Kidney epithelial cell (primary cell): ENCODE measurements around the gene UBFD1. TPM values are rescaled to one million over a fixed set of nuclear protein-coding genes. Genes with fewer than 3 reads are reported as not detected.
"Not testable (repeated sequence)": the region's sequence is repeated elsewhere in the genome, so short reads cannot be mapped to it uniquely, and the experiment has no call there.

Experiments
- DNase-seq: peaks from one replicate; pipeline ENCODE4 v3.0.0-alpha.2; 2010; ENCODE audit warnings: low read depth
- H3K27me3 ChIP-seq: 2 replicates; pipeline ENCODE4 v1.6.0; 2011; ENCODE audit warnings: low read length; ENCODE audit not compliant: control insufficient read depth, insufficient read depth
- H3K36me3 ChIP-seq: 2 replicates; pipeline ENCODE4 v1.5.1; 2011; ENCODE audit warnings: low read length; ENCODE audit not compliant: control insufficient read depth, insufficient read depth
- H3K4me3 ChIP-seq: 2 replicates; pipeline ENCODE4 v1.5.1; 2011; ENCODE audit warnings: low read depth, mild to moderate bottlenecking, control low read depth, low read length
- total RNA-seq: library from RNA; depleted of rRNA; stranded (reverse); fragments of >200 nt; gene quantifications from 2 replicates; pipeline ENCODE4 v1.2.3, GENCODE V29; 2015
- TF ChIP-seq, protein P1 (sequence below): IDR thresholded peaks from 2 replicates; pipeline ENCODE4 v1.5.1; 2011; ENCODE audit warnings: mild to moderate bottlenecking, moderate library complexity, low read length, control low read depth, inconsistent platforms; ENCODE audit not compliant: insufficient read depth, poor library complexity, severe bottlenecking

Gene UBFD1, protein sequence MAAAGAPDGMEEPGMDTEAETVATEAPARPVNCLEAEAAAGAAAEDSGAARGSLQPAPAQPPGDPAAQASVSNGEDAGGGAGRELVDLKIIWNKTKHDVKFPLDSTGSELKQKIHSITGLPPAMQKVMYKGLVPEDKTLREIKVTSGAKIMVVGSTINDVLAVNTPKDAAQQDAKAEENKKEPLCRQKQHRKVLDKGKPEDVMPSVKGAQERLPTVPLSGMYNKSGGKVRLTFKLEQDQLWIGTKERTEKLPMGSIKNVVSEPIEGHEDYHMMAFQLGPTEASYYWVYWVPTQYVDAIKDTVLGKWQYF
- total RNA-seq = 135 and 170 TPM in 2 replicates

- no peaks in the 10 kb centered on the region for H3K27me3 ChIP-seq
- DNase-seq = peak; percentile 88
- H3K4me3 ChIP-seq = peak within 1 kb of the TSS; percentile 93
- TF ChIP-seq, protein P1, sequence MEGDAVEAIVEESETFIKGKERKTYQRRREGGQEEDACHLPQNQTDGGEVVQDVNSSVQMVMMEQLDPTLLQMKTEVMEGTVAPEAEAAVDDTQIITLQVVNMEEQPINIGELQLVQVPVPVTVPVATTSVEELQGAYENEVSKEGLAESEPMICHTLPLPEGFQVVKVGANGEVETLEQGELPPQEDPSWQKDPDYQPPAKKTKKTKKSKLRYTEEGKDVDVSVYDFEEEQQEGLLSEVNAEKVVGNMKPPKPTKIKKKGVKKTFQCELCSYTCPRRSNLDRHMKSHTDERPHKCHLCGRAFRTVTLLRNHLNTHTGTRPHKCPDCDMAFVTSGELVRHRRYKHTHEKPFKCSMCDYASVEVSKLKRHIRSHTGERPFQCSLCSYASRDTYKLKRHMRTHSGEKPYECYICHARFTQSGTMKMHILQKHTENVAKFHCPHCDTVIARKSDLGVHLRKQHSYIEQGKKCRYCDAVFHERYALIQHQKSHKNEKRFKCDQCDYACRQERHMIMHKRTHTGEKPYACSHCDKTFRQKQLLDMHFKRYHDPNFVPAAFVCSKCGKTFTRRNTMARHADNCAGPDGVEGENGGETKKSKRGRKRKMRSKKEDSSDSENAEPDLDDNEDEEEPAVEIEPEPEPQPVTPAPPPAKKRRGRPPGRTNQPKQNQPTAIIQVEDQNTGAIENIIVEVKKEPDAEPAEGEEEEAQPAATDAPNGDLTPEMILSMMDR = peak; percentile 94
- H3K36me3 ChIP-seq = no peaks in the 10 kb centered on the region
Observed at GRCh38 chr16:23556881-23557778, at the start of gene UBFD1, which contains the start of gene EARS2. UBFD1 (plus strand) TSS chr16:23557727; CDS start chr16:23557743, 16 bp downstream. EARS2 (minus strand) TSS chr16:23557350; CDS start chr16:23557343, 7 bp downstream.

DNA sequence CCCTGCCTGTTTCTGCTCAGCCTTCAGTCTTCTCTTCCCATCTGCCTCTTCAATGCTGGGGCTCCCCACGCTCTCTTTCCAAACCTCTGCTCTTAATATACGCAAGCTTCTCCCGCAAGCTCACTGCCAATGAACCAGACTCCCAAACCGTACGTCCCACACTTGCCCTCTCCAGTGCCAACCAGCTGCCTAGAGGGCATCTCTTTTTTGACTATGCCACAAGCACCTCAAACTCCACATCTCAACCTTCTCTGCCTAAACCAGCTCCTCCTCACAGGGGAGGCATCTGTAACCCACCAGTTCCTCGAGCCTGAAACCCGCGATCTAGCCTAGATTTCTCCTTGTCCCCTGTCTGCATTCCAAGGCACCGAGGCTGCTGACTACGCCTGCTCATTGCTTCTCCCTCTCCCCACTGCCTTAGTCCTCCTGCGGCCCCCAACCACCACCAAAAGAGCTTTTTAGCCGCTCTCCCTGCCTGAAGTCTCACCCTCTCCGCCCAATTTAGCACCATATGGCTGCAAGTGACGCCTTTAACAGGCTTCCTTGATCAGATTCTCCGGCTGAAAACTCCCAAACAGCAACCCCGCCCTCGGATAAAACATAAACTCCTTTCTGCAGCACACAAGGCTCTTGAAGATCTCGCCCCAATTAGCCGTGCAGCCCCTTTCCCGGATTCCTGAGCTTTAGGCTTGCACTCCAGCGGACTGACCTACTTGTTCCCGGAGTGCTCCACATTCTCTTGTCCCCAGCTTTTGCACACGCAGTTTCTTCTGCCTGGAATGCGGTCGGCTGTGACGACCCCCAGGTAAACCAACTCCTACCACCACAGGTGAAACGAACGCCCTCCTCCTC lies 48.7 kb upstream of the UBFD1 start:
- peak overlapping the region; percentile 73 for H3K4me3 ChIP-seq
- TF ChIP-seq, protein P1 = no peak
- no peaks in the 10 kb centered on the region for H3K36me3 ChIP-seq
- H3K27me3 ChIP-seq = no peaks in the 10 kb centered on the region
- DNase-seq = no peak

DNA sequence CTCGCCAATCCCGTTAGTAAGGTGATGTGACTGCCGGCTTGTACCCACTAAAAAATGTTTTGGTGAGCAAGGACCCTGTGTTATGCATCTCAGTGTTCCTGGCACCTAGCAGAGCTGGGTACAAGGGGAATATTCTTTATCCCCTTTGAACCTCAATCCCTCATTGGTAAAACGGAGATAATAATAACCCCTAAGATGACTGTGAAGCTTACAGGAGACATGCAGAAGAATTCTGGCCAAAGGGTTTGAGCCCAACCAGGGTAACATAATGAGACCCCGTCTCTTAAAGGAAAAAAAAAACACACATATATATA lies 48.1 kb upstream of the UBFD1 start:
- Histone ChIP-seq H3K27me3 (no peaks in the 10 kb centered on the region), H3K36me3 (no peaks in the 10 kb centered on the region), H3K4me3 (peak overlapping the region; percentile 73)
- TF ChIP-seq, protein P1 = no peak
- DNase-seq = no peak

GRCh38 chr16:23509782-23510163 lies 47.8 kb upstream of the UBFD1 start:
- Histone ChIP-seq H3K4me3 (peak overlapping the region; percentile 73), H3K36me3 (no peaks in the 10 kb centered on the region), H3K27me3 (no peaks in the 10 kb centered on the region)
- no peak for DNase-seq
- TF ChIP-seq, protein P1 = no peak

GRCh38 chr16:23510164-23510914 lies 47.2 kb upstream of the UBFD1 start, which contains the start of gene GGA2:
GGA2 (minus strand) TSS chr16:23510494; CDS start chr16:23510411, 83 bp downstream.
- Histone ChIP-seq H3K36me3 (no peaks in the 10 kb centered on the region), H3K27me3 (no peaks in the 10 kb centered on the region), H3K4me3 (peak within 1 kb of the TSS; percentile 73)
- TF ChIP-seq, protein P1 = no peak
- no peak for DNase-seq

- H3K4me3 ChIP-seq = peak overlapping the region; percentile 73
- DNase-seq, H3K27me3 ChIP-seq, H3K36me3 ChIP-seq: not testable (repeated sequence)
Observed at GRCh38 chr16:23510915-23511270, 46.6 kb upstream of the UBFD1 start.
